Immature natural killer cell (primary cell): ENCODE measurements around the gene POLD4. TPM values are rescaled to one million over a fixed set of nuclear protein-coding genes. Genes with fewer than 3 reads are reported as not detected.

Experiments
- DNase-seq, 3 donors: peaks; one replicate each; pipeline ENCODE4 v3.0.0; 2022; ENCODE audit warnings: mixed read lengths in 1 of 3
- H3K27ac Mint-ChIP-seq, 6 donors: one replicate each; pipeline ENCODE4 v1.8.0; 2020; ENCODE audit warnings: mixed read lengths in 6 of 6, mild to moderate bottlenecking in 5 of 6, inconsistent platforms in 4 of 6, moderate library complexity in 3 of 6
- H3K27me3 Mint-ChIP-seq, 3 donors: one replicate each; pipeline ENCODE4 v1.8.0; 2020 to 2021; ENCODE audit warnings: low read depth in 3 of 3, mild to moderate bottlenecking in 3 of 3, mixed read lengths in 3 of 3, moderate library complexity in 3 of 3, inconsistent platforms in 1 of 3
- H3K36me3 Mint-ChIP-seq, 3 donors: one replicate each; pipeline ENCODE4 v1.8.0; 2020; ENCODE audit warnings: mixed read lengths in 3 of 3, inconsistent platforms in 2 of 3, mild to moderate bottlenecking in 2 of 3
- H3K4me1 Mint-ChIP-seq, 2 donors: one replicate each; pipeline ENCODE4 v1.8.0; 2020; ENCODE audit warnings: inconsistent platforms in 2 of 2, mild to moderate bottlenecking in 2 of 2, mixed read lengths in 2 of 2, moderate library complexity in 1 of 2
- H3K4me3 Mint-ChIP-seq, 5 donors: one replicate each; pipeline ENCODE4 v1.8.0; 2020; ENCODE audit warnings: mild to moderate bottlenecking in 5 of 5, mixed read lengths in 5 of 5, inconsistent platforms in 3 of 5, moderate library complexity in 3 of 5
- H3K9me3 Mint-ChIP-seq, 6 donors: one replicate each; pipeline ENCODE4 v1.8.0; 2020; ENCODE audit warnings: mild to moderate bottlenecking in 6 of 6, mixed read lengths in 6 of 6, inconsistent platforms in 4 of 6, moderate library complexity in 3 of 6
- polyA plus RNA-seq, 3 donors: library from polyadenylated mRNA; unstranded; fragments of 300-500 nt; fragmentation: Illumina TruSeq; gene quantifications; one replicate each; pipeline ENCODE4 v1.2.3, GENCODE V29; 2021

Gene POLD4
- polyA plus RNA-seq, 3 donors from 2014 or later = 86.1 to 131 (median 118) TPM

GRCh38 chr11:67395555-67396258, 42.4 kb upstream of the POLD4 start:
- peaks cover 53 to 60% of the 10 kb centered on the region in 2 donors for H3K4me1 Mint-ChIP-seq
- H3K4me3 Mint-ChIP-seq = no peak overlapping the region
- no peak overlapping the region for H3K27ac Mint-ChIP-seq
- peaks cover 4 to 8% (median 8%) of the 10 kb centered on the region in 3 donors for H3K27me3 Mint-ChIP-seq
- no peak for DNase-seq
- H3K36me3 Mint-ChIP-seq = peaks cover 0 to 12% (median 3%) of the 10 kb centered on the region in 3 donors
- H3K9me3 Mint-ChIP-seq = no peaks in the 10 kb centered on the region

DNA sequence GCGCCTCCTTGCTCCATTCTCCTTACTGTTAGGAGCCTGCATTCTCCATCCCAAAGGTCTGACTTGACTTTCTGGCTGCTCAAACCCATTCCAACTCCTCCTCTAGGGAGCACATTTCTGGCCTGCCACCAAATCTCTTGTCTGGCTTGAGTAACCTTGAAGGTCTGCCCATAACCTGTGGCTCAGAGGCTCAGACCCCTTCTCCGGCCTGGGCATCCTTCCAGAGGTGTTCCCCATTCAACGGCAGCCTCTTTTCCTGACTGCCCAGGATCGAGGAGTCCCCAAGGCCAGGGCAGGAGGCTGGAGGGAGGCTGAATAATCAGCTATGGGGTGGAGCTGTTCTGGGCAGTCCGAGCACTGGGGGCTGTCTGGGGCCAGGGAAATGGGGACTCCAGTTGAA, 40.6 kb upstream of the POLD4 start:
- DNase-seq = no peak
- peaks cover 55 to 56% of the 10 kb centered on the region in 2 donors for H3K4me1 Mint-ChIP-seq
- no peaks in the 10 kb centered on the region for H3K9me3 Mint-ChIP-seq
- H3K36me3 Mint-ChIP-seq = peaks cover 0 to 6% (median 3%) of the 10 kb centered on the region in 3 donors
- H3K27me3 Mint-ChIP-seq = peaks cover 2 to 8% (median 8%) of the 10 kb centered on the region in 3 donors
- H3K4me3 Mint-ChIP-seq = peak overlapping the region; percentile 63 to 77 (median 66)
- peak overlapping the region in 4 of 6 donors; percentile 43 to 76 (median 60) for H3K27ac Mint-ChIP-seq

GRCh38 chr11:67393437-67393836, 40.1 kb upstream of the POLD4 start:
- Mint-ChIP-seq H3K27ac (peak overlapping the region in 2 of 6 donors; percentile 58 to 76), H3K36me3 (peaks cover 0 to 6% (median 3%) of the 10 kb centered on the region in 3 donors), H3K4me3 (peak overlapping the region in 4 of 5 donors; percentile 64 to 90 (median 66)), H3K27me3 (peaks cover 2 to 8% (median 8%) of the 10 kb centered on the region in 3 donors), H3K4me1 (peaks cover 53 to 58% of the 10 kb centered on the region in 2 donors), H3K9me3 (no peaks in the 10 kb centered on the region)
- no peak for DNase-seq

GRCh38 chr11:67392183-67392715, 38.9 kb upstream of the POLD4 start:
- Mint-ChIP-seq H3K4me3 (peak overlapping the region; percentile 86 to 90 (median 89)), H3K27me3 (peaks cover 2 to 10% (median 8%) of the 10 kb centered on the region in 3 donors), H3K36me3 (peaks cover 0 to 3% (median 0%) of the 10 kb centered on the region in 3 donors), H3K4me1 (peaks cover 46 to 49% of the 10 kb centered on the region in 2 donors), H3K27ac (peak overlapping the region; percentile 49 to 90 (median 82)), H3K9me3 (no peaks in the 10 kb centered on the region)
- no peak for DNase-seq

DNA sequence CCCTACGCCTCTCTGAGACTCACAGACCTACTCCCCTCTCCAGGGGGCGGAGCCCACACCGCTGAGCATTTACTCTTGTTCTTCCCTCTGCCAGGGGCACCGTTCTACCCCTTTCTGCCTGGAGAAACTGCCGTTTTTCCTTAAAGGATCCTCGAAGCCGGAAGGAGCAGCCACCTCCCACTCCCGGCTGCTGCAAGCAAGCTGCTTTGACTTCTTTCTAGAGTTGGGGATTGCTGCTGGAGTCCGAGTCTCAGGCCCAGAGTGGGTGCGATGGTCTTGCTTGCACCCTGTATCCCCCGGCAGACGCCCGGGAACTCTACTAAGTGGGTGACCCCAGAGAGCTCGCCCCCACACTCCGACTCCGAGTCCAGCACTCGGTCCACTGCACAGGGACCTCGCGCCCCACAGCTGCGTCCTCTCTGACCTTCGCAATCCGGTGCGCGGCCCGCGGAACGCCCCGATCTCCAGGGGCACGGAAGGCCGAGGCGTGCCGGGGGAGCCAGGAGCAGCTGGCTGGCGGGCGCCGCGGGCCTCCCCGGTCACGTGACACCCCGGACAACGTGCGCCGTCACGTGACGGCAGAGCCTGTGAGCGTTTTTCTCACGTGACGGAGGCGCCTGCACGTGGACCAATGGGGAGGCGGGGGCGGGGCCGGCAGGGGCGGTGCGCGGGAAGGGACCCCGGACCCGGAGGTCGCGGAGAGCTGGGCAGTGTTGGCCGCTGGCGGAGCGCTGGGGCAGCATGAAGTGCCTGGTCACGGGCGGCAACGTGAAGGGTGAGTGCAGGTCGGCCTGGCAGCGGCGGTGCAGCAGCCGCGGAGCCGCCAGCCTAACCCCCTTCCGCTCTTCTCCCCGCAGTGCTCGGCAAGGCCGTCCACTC, 38.2 kb upstream of the POLD4 start, which contains the start of gene RAD9A:
Gene RAD9A, plus strand, starts transcription at position 683 of the 879 bp plus-strand sequence. Its CDS starts 59 bp downstream, at position 742.
- Mint-ChIP-seq H3K4me1 (peaks cover 42% of the 10 kb centered on the region in 2 donors), H3K9me3 (no peaks in the 10 kb centered on the region), H3K36me3 (peaks cover 0 to 3% (median 0%) of the 10 kb centered on the region in 3 donors), H3K27me3 (peaks cover 2 to 10% (median 8%) of the 10 kb centered on the region in 3 donors), H3K4me3 (peak within 1 kb of the TSS; percentile 86 to 90 (median 89)), H3K27ac (peak within 1 kb of the TSS; percentile 75 to 90 (median 87))
- DNase-seq = peak; percentile 88 to 90 (median 90)

- peaks cover 37 to 38% of the 10 kb centered on the region in 2 donors for H3K4me1 Mint-ChIP-seq
- H3K27me3 Mint-ChIP-seq = peaks cover 2 to 10% (median 6%) of the 10 kb centered on the region in 3 donors
Measured at GRCh38 chr11:67390947-67391303, 37.6 kb upstream of the POLD4 start.

DNA sequence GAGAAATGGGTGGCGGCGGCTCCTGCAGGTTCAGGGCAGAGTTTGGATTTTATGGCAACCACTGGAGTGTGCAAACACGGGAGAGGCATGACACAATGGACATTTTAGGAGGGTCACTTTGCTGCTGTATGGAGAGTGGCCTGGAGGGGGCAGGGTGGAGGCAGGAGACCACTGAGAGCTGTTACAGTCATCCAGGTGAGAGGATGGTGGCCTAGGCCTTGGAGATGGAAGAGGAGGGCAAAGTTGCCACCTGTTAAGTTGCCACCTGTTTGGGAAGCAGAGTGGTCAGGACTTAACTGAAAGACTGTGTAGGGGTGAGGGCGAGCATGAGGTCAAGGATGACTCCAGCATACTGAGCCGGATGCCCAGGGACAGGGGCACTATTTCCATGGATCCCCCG, 36.1 kb upstream of the POLD4 start:
- H3K27me3 Mint-ChIP-seq = peaks cover 4 to 10% (median 6%) of the 10 kb centered on the region in 3 donors
- H3K4me3 Mint-ChIP-seq = peak overlapping the region; percentile 73 to 79 (median 77)
- peak overlapping the region; percentile 50 to 87 (median 67) for H3K27ac Mint-ChIP-seq
- H3K36me3 Mint-ChIP-seq = peaks cover 0 to 3% (median 0%) of the 10 kb centered on the region in 3 donors
- DNase-seq = peak in 2 of 3 donors; percentile 42 to 49
- H3K9me3 Mint-ChIP-seq = no peaks in the 10 kb centered on the region
- H3K4me1 Mint-ChIP-seq = peaks cover 37 to 38% of the 10 kb centered on the region in 2 donors

More at GRCh38 chr11:67390947-67391303, 37.6 kb upstream of the POLD4 start:
- peak overlapping the region; percentile 86 to 90 (median 89) for H3K4me3 Mint-ChIP-seq
- peaks cover 0 to 3% (median 0%) of the 10 kb centered on the region in 3 donors for H3K36me3 Mint-ChIP-seq
- DNase-seq = no peak
- H3K9me3 Mint-ChIP-seq = no peaks in the 10 kb centered on the region
- H3K27ac Mint-ChIP-seq = peak overlapping the region; percentile 66 to 89 (median 87)

DNA sequence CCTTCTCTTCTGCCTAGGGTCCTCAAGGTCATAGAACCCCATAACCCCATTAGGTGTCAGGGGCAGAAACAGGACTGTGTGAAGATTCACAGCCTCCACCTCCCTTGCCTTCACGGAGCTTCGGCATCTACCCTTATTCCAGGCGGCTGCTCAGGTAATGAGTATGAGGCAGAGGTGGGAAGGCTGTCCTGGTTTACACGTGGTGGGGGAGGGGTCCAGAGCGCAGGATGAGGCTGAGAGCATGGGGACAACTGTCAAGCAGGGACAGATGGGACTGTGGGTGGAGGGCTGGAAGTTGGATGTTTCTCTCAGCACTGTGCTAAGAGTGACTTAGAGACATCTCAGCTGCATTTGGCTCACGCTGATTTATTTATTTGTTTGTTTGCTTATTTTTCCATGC, 34.2 kb upstream of the POLD4 start:
- peaks cover 26 to 27% of the 10 kb centered on the region in 2 donors for H3K4me1 Mint-ChIP-seq
- H3K27me3 Mint-ChIP-seq = peaks cover 4 to 12% (median 6%) of the 10 kb centered on the region in 3 donors
- no peaks in the 10 kb centered on the region for H3K9me3 Mint-ChIP-seq
- no peak for DNase-seq
- H3K4me3 Mint-ChIP-seq = peak overlapping the region in 1 of 5 donors; percentile 29
- H3K36me3 Mint-ChIP-seq = no peaks in the 10 kb centered on the region
- H3K27ac Mint-ChIP-seq = peak overlapping the region in 1 of 6 donors; percentile 58

GRCh38 chr11:67387069-67387468, 33.7 kb upstream of the POLD4 start:
- Mint-ChIP-seq H3K4me3 (no peak overlapping the region), H3K27ac (no peak overlapping the region)

DNA sequence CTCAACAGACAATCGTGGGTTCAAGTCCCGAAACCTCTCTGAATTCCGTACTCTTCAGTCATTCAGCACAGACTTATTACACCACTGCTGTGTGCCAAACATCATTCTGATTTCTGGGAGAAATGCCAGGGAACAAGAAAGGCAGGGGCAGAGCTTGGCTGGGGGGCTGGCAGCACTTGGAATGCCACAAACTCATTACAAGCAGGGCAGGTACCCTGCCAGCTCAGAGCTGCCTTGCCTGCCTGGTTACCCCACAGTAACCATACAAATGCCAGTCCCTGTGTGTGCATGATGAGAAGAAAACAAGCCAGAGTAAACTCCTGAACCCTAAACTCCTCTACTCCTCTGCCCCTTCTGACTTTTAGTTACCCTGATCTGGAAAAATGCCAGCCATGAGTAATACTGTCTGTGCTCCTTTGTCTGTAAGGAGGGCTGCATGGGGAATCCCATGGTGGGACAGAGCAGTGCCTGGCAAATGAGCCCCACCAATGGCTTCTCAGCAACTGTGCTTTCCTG, 31.6 kb upstream of the POLD4 start:
- no peak for DNase-seq
- no peaks in the 10 kb centered on the region for H3K9me3 Mint-ChIP-seq
- no peak overlapping the region for H3K27ac Mint-ChIP-seq
- H3K27me3 Mint-ChIP-seq = peaks cover 2 to 4% (median 3%) of the 10 kb centered on the region in 3 donors
- no peaks in the 10 kb centered on the region for H3K36me3 Mint-ChIP-seq
- H3K4me1 Mint-ChIP-seq = peaks cover 26 to 30% of the 10 kb centered on the region in 2 donors
- H3K4me3 Mint-ChIP-seq = no peak overlapping the region

More at GRCh38 chr11:67387069-67387468, 33.7 kb upstream of the POLD4 start:
- DNase-seq = no peak
- Mint-ChIP-seq H3K27me3 (peaks cover 2 to 10% (median 3%) of the 10 kb centered on the region in 3 donors), H3K4me1 (peaks cover 26 to 27% of the 10 kb centered on the region in 2 donors), H3K9me3 (no peaks in the 10 kb centered on the region), H3K36me3 (no peaks in the 10 kb centered on the region)

DNA sequence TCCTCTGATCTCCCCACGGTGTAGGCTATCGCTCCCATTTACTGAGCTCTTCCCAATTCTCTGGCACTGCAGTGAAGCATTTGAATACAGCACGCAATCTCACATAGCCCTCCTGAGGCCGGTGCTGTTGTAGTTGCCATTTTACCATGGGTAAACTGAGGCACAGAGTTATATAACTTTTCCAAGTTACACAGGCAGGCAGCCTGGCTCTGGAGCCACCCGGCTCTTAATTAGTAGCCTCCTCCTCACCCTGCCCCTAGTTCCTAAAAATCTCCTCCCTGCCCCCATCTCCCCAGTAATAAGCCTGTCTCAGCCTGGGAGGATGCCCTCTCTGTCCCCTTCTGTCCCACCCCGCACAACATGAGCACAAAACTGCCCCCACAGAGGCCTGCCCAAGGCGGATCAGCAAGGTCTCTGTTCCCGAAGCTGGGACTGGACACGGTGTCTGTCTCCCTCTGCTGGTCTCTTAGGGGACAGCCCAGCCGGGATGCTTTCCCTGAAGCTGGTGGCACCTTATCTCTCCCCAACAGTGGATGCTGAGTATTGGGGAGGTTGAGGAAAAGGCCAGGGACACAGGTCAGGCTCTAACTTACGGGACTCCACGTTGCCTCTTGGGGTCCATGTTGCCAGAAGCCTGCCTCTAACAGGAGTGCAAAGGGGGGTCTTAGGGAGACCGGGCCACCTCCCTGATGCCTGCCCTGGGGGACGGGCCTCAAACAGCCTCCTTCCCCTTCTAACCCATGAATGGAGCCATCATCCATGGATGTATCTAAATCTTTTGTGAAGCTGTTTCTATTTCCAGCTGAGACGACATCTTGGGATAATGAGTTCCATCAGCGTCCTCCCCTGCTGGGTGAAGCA, 29.2 kb upstream of the POLD4 start:
- H3K36me3 Mint-ChIP-seq = no peaks in the 10 kb centered on the region
- peak overlapping the region in 3 of 6 donors; percentile 3 to 88 (median 87) for H3K27ac Mint-ChIP-seq
- no peaks in the 10 kb centered on the region for H3K9me3 Mint-ChIP-seq
- peaks cover 17 to 19% of the 10 kb centered on the region in 2 donors for H3K4me1 Mint-ChIP-seq
- peak overlapping the region in 2 of 5 donors; percentile 26 to 50 for H3K4me3 Mint-ChIP-seq
- peak; percentile 80 to 84 (median 82) for DNase-seq
- peaks cover 2 to 3% (median 2%) of the 10 kb centered on the region in 3 donors for H3K27me3 Mint-ChIP-seq

DNA sequence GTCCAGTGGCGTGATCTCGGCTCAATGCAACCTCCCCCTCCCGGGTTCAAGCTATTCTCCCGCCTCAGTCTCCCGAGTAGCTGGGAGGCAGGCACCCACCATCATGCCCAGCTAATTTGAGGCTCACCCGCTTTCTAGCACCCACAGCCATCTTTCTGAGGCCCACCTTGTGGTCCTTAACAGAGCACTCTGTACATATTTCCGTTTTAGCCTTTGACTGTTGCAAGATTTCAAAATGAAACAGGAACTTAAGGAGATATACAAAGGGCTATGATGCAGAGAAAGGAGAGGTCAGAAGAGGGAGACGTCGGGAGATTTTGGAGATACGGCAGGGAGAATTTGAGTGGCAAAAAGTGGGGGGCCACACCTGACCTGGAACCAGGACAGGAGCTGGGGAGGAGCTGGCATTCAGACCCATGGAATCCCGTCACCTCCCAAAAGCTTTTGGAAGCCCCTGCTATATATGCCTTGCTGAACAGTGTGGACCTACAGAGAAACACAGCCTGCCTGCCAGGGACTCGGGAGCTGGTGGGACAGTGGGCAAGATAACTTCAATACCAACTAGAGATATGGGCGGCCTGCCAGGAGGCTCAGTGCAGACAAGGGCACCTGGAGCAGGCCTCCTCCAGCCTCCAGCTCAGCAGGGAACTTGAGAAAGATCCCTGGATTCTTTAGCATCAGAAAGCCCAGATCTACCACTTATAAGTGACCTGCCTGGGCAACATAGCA, 28.1 kb upstream of the POLD4 start:
- peaks cover 3 to 4% (median 4%) of the 10 kb centered on the region in 3 donors for H3K27me3 Mint-ChIP-seq

More for the DNA sequence above, 28.1 kb upstream of the POLD4 start:
- peaks cover 17 to 19% of the 10 kb centered on the region in 2 donors for H3K4me1 Mint-ChIP-seq
- no peaks in the 10 kb centered on the region for H3K36me3 Mint-ChIP-seq
- no peak for DNase-seq
- peak overlapping the region in 3 of 5 donors; percentile 6 to 58 (median 51) for H3K4me3 Mint-ChIP-seq
- no peaks in the 10 kb centered on the region for H3K9me3 Mint-ChIP-seq
- H3K27ac Mint-ChIP-seq = peak overlapping the region; percentile 63 to 84 (median 74)
